HEK293T (cell line): Measurements from ENCODE around the gene GCLM.

ENCODE experiments used
- BHLHE40 ChIP-seq: fragments of 450-650 bp; IDR thresholded peaks from 2 replicates; pipeline ENCODE4 v1.6.1; 2016; ENCODE audit warnings: mild to moderate bottlenecking, moderate library complexity, borderline replicate concordance
- SP1 ChIP-seq: fragments of 450-650 bp; IDR thresholded peaks from 2 replicates; pipeline ENCODE4 v1.6.1; 2017

DNA sequence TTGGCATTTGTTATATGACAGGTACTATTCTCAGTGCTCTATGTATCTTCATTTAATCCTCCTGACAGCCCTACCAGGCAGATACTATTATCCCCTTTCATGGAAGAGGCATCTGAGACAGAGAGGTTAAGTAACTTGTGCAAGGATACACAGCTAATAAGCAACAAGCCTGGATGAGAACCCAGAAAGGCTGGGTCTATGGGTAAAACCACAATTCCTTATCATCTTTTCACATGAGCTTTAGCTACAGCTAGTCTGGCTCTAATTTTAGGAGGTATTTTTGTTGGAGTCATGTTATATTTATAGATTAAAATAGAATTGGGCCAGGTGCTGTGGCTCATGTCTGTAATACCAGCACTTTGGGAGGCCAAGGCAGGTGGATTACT is 57.9 kb downstream of the GCLM start:
- TF ChIP-seq SP1, result no peak
- no peak for TF ChIP-seq BHLHE40
